GM12892 (cell line): ENCODE measurements around the gene UPP1.

Source experiments
- POLR2A ChIP-seq: IDR thresholded peaks from 2 replicates; pipeline ENCODE4 v1.6.1; 2011; ENCODE audit warnings: low read depth, low read length, control low read depth
- POLR2AphosphoS5 ChIP-seq: IDR thresholded peaks from 2 replicates; pipeline ENCODE4 v1.6.1; 2011; ENCODE audit warnings: low read depth, low read length, control low read depth

GRCh38 chr7:48099781-48100180 lies 10.7 kb downstream of the UPP1 start:
- TF ChIP-seq POLR2A = no peak
- no peak for TF ChIP-seq POLR2AphosphoS5
